ENCODE results near the gene SALL1. TPM values are rescaled to one million over a fixed set of nuclear protein-coding genes. Genes with fewer than 3 reads are reported as not detected.

Gene SALL1
- total and polyA plus RNA-seq, 2 of the 4 experiments (the other 2 are of a cell fraction) = 0.90 to 5.2 TPM

- Histone ChIP-seq H2BK120ac (ENCODE audit: low read depth, low read length) (no peak overlapping the region), H3K79me1 (ENCODE audit: low read depth in 1 of 2, low read length in 2 of 2) (no peaks in the 10 kb centered on the region), H4K91ac (ENCODE audit: insufficient read depth, low read depth, low read length) (no peak overlapping the region), H4K20me1 (ENCODE audit: insufficient read depth, low read length) (no peaks in the 10 kb centered on the region), H4K5ac (ENCODE audit: low read depth, low read length) (no peak overlapping the region), H3K9ac (ENCODE audit: low read depth, low read length) (no peak overlapping the region), H2BK15ac (ENCODE audit: low read depth, low read length) (no peak overlapping the region), H2BK5ac (ENCODE audit: low read depth, low read length, poor library complexity, severe bottlenecking) (no peak overlapping the region), H3K4me1 (ENCODE audit: control insufficient read depth, insufficient read depth, low read length) (no peaks in the 10 kb centered on the region), H3K27ac (ENCODE audit: insufficient read depth, low read length) (no peak overlapping the region), H3K4me3 (ENCODE audit: insufficient read depth, low read depth, low read length) (no peak overlapping the region), H3K18ac (ENCODE audit: low read depth, low read length) (no peak overlapping the region), H2AK5ac (ENCODE audit: low read depth, low read length) (no peak overlapping the region), H3K27me3 (ENCODE audit: control insufficient read depth, insufficient read depth, low read length) (peaks cover 52% of the 10 kb centered on the region), H2AK9ac (replicated peaks; ENCODE audit: low read depth, low read length, poor library complexity) (no peak overlapping the region), H3K56ac (ENCODE audit: extremely low read depth, insufficient read depth, low read length) (no peak overlapping the region), H2BK20ac (ENCODE audit: low read depth, low read length) (no peak overlapping the region), H3K4me2 (ENCODE audit: low read depth, low read length) (no peak overlapping the region), H2AFZ (replicated peaks; ENCODE audit: low read length, poor library complexity) (no peak overlapping the region), H3K9me3 (ENCODE audit: control insufficient read depth, insufficient read depth, low read length) (no peaks in the 10 kb centered on the region), H3K36me3 (ENCODE audit: control insufficient read depth, insufficient read depth, low read length) (no peaks in the 10 kb centered on the region), H3K9me1 (ENCODE audit: insufficient read depth, low read length) (no peaks in the 10 kb centered on the region), H3K23ac (ENCODE audit: low read depth, low read length) (no peak overlapping the region), H3K14ac (replicated peaks; ENCODE audit: low read depth, low read length) (no peak overlapping the region), H3K4ac (ENCODE audit: low read depth, low read length) (no peak overlapping the region), H4K8ac (ENCODE audit: low read depth in 2 of 2, low read length in 2 of 2) (no peak overlapping the region)
- ATAC-seq (ENCODE audit: low read depth) (no peak), DNase-seq (no peak)
- BruUV-seq (replicated peaks) = no TSS peak
- ChIA-PET CTCF (no interaction called here), POLR2A (ENCODE audit: unreplicated experiment) (no interaction called here)
- intact Hi-C loops (cut with micrococcal nuclease) = no loop called here
- dilution Hi-C loops (cut with HindIII; ENCODE audit: low sequenced_read_pairs, unreplicated experiment) = no loop called here
- in situ Hi-C loops (cut with MboI; ENCODE audit: low sequenced_read_pairs) = no loop called here
- WGBS, 2 experiments (ENCODE audit: extremely low coverage in 2 of 2, insufficient read length in 1 of 2) = no CpG with 5 or more reads among the region's 4 CpGs
- TF ChIP-seq RAD21 (IDR thresholded peaks at IDR 0.05; ENCODE audit: low read length) (no peak), MAFK (IDR thresholded peaks at IDR 0.05; ENCODE audit: low read depth, low read length) (peak; percentile 57)
Measured at GRCh38 chr16:51116353-51116752, 34.7 kb downstream of the SALL1 start.
